KMS-11 (cell line): Measurements from ENCODE around the gene SEPTIN2.

Source experiments
- H2AFZ ChIP-seq: fragments of 200-600 bp; sonication (generic); 2 replicates; pipeline ENCODE4 v1.6.1; 2016; ENCODE audit warnings: antibody characterized with exemption, mixed run types, low read depth
- H3K27ac ChIP-seq: fragments of 200-600 bp; sonication (generic); 2 replicates; pipeline ENCODE4 v1.6.1; 2016; ENCODE audit warnings: mild to moderate bottlenecking, mixed run types
- H3K27me3 ChIP-seq: fragments of 200-600 bp; sonication (generic); 2 replicates; pipeline ENCODE4 v1.6.1; 2017; ENCODE audit warnings: mild to moderate bottlenecking, low read depth, mixed run types, moderate library complexity; ENCODE audit not compliant: insufficient read depth
- H3K36me3 ChIP-seq: fragments of 200-600 bp; sonication (generic); 2 replicates; pipeline ENCODE4 v1.6.1; 2017; ENCODE audit warnings: mild to moderate bottlenecking, mixed run types; ENCODE audit not compliant: insufficient read depth
- H3K4me1 ChIP-seq: fragments of 200-600 bp; sonication (generic); 2 replicates; pipeline ENCODE4 v1.6.1; 2016; ENCODE audit warnings: mild to moderate bottlenecking, low read depth, mixed run types; ENCODE audit not compliant: poor library complexity, severe bottlenecking
- H3K4me2 ChIP-seq: fragments of 200-600 bp; sonication (generic); 2 replicates; pipeline ENCODE4 v1.7.0; 2016; ENCODE audit warnings: mild to moderate bottlenecking, mixed run types
- H3K4me3 ChIP-seq: fragments of 200-600 bp; sonication (generic); IDR thresholded peaks from 2 replicates; pipeline ENCODE4 v1.6.1; 2017; ENCODE audit warnings: low read depth, low read length, mixed read lengths; ENCODE audit not compliant: insufficient read depth
- H3K79me2 ChIP-seq: fragments of 200-600 bp; sonication (generic); 2 replicates; pipeline ENCODE4 v1.6.1; 2016; ENCODE audit warnings: low read depth, mixed run types; ENCODE audit not compliant: insufficient read depth
- H3K9ac ChIP-seq: fragments of 200-600 bp; sonication (generic); 2 replicates; pipeline ENCODE4 v1.6.1; 2016; ENCODE audit warnings: mild to moderate bottlenecking, mixed run types
- H4K20me1 ChIP-seq: fragments of 200-600 bp; sonication (generic); 2 replicates; pipeline ENCODE4 v1.6.1; 2016; ENCODE audit warnings: mild to moderate bottlenecking, mixed run types; ENCODE audit not compliant: insufficient read depth
- TF ChIP-seq, protein P1 (sequence below): fragments of 200-600 bp; sonication (generic); conservative IDR thresholded peaks from 2 replicates; pipeline ENCODE4 v1.6.1; 2017; ENCODE audit warnings: low read depth, mild to moderate bottlenecking, antibody characterized with exemption, low read length, moderate library complexity, mixed read lengths

The SEPTIN2 gene

GRCh38 chr2:241330616-241330981 lies 14.9 kb downstream of the SEPTIN2 start:
- H3K27me3 ChIP-seq: no peaks in the 10 kb centered on the region
- no peak overlapping the region for H3K4me3 ChIP-seq
- no peaks in the 10 kb centered on the region for H4K20me1 ChIP-seq
- peaks cover 36% of the 10 kb centered on the region; the same call in 1 of the 2 replicates for H3K79me2 ChIP-seq
- no peak overlapping the region for H3K27ac ChIP-seq
- no peak overlapping the region for H3K4me2 ChIP-seq
- TF ChIP-seq, protein P1, sequence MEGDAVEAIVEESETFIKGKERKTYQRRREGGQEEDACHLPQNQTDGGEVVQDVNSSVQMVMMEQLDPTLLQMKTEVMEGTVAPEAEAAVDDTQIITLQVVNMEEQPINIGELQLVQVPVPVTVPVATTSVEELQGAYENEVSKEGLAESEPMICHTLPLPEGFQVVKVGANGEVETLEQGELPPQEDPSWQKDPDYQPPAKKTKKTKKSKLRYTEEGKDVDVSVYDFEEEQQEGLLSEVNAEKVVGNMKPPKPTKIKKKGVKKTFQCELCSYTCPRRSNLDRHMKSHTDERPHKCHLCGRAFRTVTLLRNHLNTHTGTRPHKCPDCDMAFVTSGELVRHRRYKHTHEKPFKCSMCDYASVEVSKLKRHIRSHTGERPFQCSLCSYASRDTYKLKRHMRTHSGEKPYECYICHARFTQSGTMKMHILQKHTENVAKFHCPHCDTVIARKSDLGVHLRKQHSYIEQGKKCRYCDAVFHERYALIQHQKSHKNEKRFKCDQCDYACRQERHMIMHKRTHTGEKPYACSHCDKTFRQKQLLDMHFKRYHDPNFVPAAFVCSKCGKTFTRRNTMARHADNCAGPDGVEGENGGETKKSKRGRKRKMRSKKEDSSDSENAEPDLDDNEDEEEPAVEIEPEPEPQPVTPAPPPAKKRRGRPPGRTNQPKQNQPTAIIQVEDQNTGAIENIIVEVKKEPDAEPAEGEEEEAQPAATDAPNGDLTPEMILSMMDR: no peak
- H3K9ac ChIP-seq: no peak overlapping the region
- peaks cover 3% of the 10 kb centered on the region for H3K36me3 ChIP-seq
- H3K4me1 ChIP-seq: peaks cover 48% of the 10 kb centered on the region
- no peak overlapping the region for H2AFZ ChIP-seq

- H3K79me2 ChIP-seq: peaks cover 35% of the 10 kb centered on the region; the same call in 1 of the 2 replicates
Observed at GRCh38 chr2:241334813-241335212, 19.1 kb downstream of the SEPTIN2 start.

DNA sequence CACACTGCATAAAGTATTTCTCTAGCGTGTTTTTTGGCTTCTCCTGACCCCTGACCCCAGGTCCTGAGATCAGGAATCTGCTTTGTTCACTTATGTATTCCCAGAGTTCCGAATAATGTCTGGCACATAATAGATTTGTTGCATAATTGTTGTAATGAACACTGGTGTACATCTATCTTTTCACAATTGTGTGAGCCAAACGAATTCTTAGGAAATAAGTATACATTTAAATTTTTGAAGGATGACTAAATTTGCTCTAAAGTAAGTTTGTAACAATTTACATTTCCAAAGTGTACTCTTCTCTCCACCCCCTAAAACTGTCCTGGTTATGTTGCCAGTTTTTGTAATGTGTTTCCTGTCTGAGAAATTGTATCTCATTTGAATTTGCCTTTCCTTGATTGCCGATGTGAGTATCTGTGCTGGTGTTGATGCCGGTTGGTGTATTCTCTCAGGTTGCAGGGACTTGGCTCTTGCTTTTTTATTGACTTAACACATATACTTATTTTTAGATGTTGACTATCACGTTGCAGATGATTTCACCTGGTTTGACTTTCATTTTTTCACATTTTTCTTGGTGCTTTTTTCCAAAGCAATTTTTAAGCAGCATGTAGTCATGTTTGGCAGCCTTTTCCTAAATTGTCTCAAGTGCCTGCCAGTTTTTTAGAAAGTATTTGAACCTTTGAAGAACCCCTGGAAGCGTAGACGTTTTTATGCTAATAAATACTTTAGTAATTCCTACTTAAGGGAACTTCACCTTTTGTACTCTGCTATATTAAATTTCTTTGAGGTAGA lies 24.3 kb downstream of the SEPTIN2 start:
- Histone ChIP-seq H3K9ac (no peak overlapping the region), H3K27ac (peak overlapping the region; percentile 33; the same call in 1 of the 2 replicates), H4K20me1 (no peaks in the 10 kb centered on the region), H3K4me1 (peaks cover 69% of the 10 kb centered on the region), H3K36me3 (peaks cover 6% of the 10 kb centered on the region; the same call in 1 of the 2 replicates), H3K4me2 (peak overlapping the region; percentile 40; the same call in 1 of the 2 replicates), H3K4me3 (no peak overlapping the region), H3K79me2 (peaks cover 24% of the 10 kb centered on the region; the same call in 1 of the 2 replicates), H2AFZ (no peak overlapping the region), H3K27me3 (no peaks in the 10 kb centered on the region)
- TF ChIP-seq, protein P1: no peak

More at GRCh38 chr2:241334813-241335212, 19.1 kb downstream of the SEPTIN2 start:
- Histone ChIP-seq H3K27ac (no peak overlapping the region; the same call in 1 of the 2 replicates), H3K4me1 (peaks cover 76% of the 10 kb centered on the region), H2AFZ (no peak overlapping the region), H3K9ac (no peak overlapping the region), H3K4me2 (peak overlapping the region; percentile 25; the same call in 1 of the 2 replicates), H3K27me3 (no peaks in the 10 kb centered on the region), H4K20me1 (no peaks in the 10 kb centered on the region), H3K36me3 (no peaks in the 10 kb centered on the region; the same call in 1 of the 2 replicates), H3K4me3 (no peak overlapping the region)
- TF ChIP-seq, protein P1: no peak

GRCh38 chr2:241340631-241341163 lies 25.0 kb downstream of the SEPTIN2 start:
- Histone ChIP-seq H3K4me2 (peak overlapping the region; percentile 40; the same call in 1 of the 2 replicates), H3K36me3 (peaks cover 6% of the 10 kb centered on the region; the same call in 1 of the 2 replicates), H3K4me1 (peaks cover 63% of the 10 kb centered on the region), H3K4me3 (no peak overlapping the region), H2AFZ (no peak overlapping the region), H3K27ac (peak overlapping the region; percentile 33; the same call in 1 of the 2 replicates), H4K20me1 (no peaks in the 10 kb centered on the region), H3K9ac (no peak overlapping the region), H3K79me2 (peaks cover 24% of the 10 kb centered on the region; the same call in 1 of the 2 replicates), H3K27me3 (no peaks in the 10 kb centered on the region)
- TF ChIP-seq, protein P1: no peak
